Measurements from ENCODE around the gene CDKN3. TPM values are rescaled to one million over a fixed set of nuclear protein-coding genes. Genes with fewer than 3 reads are reported as not detected.
A peak's percentile ranks its signal among the peaks of the same experiment; 100 is the strongest.

CDKN3 gene, protein sequence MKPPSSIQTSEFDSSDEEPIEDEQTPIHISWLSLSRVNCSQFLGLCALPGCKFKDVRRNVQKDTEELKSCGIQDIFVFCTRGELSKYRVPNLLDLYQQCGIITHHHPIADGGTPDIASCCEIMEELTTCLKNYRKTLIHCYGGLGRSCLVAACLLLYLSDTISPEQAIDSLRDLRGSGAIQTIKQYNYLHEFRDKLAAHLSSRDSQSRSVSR
- total RNA-seq (2014; rRNA removed; shearing (Covaris generic)), result 253 and 296 TPM in 2 replicates

DNA sequence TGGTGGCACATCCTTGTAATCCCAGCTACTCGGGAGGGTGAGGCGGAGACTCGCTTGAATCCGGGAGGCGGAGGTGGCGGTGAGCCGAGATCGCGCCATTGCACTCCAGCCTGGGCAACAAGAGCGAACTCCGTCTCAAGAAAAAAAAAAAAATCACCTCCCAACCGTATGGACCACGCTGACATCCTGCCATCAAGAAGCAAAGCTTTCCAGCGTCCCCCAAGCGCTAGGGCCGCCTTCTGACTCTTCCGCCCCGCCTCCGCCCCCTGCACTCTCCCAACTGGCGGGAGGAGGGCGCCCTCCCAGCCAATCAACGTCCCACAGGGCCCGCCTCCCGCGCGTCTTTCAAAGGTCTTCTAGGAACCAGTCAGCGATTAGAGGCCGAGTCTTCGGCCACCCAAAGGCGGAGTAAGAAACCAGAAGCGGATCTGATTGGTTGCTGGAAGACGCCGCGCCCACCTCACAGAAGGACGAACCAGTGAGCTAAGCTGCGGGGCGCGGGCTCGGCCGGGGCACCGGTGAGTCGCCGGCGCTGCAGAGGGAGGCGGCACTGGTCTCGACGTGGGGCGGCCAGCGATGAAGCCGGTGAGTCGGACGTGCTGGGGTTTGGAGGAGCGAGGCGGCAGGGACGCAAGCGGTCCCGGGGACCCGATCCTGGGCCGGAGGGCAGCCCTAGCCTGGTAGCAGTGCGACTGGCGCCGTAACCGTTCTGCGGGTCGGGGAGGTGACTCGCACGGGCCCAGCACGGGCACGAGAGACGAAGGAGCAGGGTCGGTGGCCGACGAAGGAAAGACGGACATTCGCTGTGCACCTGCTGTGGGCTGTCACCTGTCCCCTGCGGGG is at the start of gene CDKN3:
TSS of gene CDKN3 (plus strand) at position 515 of the 843 bp plus-strand sequence. CDS start at position 577, 62 bp downstream.
- peak; percentile 99 for DNase-seq (ENCODE audit: low read depth)

DNA sequence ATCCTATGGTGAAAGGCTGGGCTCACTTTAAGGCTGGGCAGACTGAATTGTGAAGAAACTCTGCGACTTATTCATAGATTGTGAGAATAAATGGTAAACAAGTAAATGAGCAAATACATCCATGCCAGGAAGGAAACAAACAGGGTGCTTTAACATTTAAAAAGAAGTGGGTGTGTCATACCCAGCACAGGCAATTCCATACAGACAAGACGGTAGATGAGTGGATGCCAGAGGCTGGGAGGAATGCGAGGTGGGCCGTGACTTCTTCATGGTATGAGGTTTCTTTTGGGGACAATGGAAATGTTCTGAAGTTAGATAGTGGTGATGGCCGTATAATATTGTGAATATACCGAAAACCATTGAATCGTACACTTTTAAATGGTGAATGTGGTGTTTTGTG is 49.8 kb upstream of the CDKN3 start:
- no peak for DNase-seq (ENCODE audit: low read depth)

DNA sequence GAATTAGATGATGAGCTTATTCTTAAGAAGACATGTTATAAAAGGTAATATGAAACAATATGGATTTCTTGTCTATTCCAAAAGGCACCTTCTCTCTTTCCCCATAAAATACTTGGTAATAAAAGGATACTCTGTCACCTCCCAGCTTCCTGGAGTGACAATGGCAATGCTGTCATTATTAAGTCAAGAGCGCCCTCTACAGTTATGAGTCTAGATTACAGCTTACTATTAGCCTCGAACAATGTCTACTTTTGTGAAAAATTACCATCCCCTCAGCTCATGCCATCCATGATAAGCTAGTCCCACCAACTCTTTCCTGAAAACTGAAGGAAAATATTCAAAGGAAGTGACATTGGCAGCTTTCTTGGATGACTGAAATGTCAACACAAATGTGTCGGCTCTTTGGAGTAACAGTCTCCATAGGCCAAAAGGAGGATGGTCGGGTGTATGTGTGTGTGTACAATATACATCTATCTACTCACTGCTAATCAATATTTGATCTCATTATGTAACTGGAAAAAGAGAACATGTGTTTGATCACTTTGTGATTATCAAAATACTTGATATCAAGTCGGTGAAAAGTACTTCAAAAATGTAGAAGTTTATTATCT is 48.7 kb upstream of the CDKN3 start:
- peak; percentile 52 for DNase-seq (ENCODE audit: low read depth)

DNA sequence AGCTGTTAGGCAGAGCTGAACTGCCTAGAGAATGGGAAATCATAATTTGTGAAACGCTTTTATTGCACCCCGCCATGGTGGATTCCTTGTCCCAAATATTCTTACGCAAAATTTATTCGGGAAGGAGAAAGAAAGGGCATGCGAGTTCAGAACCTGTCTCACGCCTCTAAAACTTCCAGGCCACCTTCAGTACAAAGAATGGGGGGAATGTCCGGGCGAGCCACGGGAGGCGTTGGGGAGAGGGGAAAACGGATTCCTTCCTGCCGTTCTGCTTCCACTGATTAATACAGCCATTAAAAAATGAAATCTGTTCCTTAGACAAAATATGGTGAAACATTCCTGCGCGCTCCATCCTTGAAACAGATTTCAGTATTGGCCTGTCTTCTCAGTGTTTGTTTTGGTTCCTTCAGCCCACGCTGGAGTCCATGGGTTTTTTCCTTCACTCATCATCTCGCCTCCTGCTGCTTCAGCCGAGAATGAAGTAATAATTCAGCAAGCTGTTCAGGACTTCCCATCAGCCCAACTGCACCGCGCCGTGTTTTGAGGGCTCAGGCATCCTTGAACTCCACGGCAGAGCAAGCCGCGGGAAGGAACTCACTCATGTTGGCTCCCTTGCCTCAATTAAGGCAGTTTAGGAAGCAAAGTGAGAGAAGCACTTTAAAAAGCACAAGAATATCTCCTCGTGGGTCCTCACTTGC is 47.7 kb upstream of the CDKN3 start:
- no peak for DNase-seq (ENCODE audit: low read depth)

DNA sequence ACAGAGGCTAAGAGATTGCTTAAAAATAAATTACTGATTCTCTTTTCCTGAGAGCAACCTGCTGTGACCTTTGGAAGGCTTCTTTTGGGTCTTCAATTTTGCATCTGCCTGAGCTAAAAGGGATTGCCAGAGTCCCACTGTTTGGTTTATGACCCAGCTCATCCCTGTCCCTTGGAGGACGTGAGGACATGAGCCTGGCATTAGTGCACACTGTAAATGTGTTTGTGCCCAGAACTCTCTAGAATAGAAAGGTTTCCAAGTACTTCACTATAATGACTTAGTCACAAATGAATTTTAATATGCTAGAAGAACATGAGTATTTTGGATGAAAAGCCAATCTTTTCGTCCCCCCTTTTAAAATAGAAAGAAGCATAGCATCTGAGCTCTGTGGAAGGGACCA is 47.1 kb upstream of the CDKN3 start:
- DNase-seq (ENCODE audit: low read depth), result no peak

DNA sequence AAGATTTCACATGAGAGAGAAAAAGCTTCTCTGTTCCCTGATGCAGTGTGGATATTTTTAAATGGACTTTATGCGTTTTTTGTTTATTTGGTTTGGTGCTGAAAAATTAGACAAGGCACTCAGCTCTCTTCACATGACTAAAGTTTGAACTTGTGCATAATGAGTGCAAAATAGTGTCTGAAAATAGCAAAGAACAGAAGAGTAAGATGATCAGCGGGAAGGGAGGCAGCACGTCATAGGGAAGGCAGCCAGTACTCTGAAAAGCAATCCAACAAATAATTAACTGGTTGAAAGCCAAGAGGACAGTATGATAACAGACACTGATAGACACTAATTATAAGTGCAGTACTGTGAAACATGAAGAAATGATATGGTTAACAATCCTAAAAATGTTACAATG is 46.6 kb upstream of the CDKN3 start:
- no peak for DNase-seq (ENCODE audit: low read depth)

DNA sequence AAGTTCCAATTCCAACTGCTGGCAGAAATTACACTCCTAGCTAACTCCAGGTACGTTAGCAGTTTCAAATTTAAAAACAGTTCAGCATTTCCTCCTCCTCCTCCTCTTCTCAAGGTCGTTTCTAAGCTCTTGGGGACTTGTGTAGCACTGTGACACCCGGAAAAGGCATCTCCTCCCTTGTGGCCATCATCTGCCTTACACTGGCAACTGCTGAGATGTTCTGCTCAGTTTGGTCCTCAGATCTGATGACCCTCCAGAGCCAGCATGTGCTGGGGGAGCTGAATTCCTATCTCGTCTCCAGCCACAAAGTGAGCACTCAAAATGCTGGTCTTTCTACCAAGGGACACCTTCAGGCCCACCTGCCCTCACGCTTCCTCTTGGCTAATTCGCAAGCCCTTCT is 43.5 kb upstream of the CDKN3 start:
- no peak for DNase-seq (ENCODE audit: low read depth)

DNA sequence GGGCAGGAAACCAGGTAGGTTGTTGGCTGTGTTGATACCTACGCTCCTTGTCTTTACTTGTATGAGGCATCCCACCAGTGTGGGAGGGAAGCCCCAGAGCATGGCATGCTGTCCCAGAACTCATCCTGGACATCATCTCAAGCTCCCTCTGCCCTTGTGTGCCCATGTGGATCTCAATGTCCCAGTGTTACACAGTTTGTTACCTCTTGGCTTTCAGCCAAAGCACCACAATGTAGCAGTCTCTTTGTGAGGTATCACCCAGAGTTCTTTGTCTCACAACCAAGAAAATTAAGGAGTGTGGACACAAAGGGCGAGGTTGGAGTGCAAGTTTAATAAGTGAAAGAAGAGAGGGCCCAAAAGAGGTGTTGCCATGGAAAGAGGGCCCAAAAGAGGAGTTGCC is 43.1 kb upstream of the CDKN3 start:
- DNase-seq (ENCODE audit: low read depth), result no peak

DNA sequence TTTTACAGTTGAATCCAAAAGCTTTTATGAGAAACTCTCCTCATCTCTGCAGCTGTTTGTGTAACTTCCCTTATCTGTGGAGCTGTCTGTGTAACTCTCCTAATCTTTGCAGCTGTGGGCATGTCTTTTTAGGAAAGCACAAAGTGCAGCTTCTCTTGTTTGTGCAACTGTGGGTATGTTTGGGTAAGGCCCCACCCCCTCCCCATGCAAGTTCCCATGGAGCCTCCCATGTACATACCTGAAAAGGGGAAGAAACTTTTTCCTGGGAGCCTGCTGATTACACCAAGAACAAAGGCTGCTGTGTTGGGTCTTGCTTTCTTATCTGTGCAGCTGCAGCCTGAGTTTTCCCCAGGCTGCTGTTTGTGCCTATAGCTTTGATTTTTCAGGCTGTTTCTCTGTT is 42.7 kb upstream of the CDKN3 start:
- no peak for DNase-seq (ENCODE audit: low read depth)

DNA sequence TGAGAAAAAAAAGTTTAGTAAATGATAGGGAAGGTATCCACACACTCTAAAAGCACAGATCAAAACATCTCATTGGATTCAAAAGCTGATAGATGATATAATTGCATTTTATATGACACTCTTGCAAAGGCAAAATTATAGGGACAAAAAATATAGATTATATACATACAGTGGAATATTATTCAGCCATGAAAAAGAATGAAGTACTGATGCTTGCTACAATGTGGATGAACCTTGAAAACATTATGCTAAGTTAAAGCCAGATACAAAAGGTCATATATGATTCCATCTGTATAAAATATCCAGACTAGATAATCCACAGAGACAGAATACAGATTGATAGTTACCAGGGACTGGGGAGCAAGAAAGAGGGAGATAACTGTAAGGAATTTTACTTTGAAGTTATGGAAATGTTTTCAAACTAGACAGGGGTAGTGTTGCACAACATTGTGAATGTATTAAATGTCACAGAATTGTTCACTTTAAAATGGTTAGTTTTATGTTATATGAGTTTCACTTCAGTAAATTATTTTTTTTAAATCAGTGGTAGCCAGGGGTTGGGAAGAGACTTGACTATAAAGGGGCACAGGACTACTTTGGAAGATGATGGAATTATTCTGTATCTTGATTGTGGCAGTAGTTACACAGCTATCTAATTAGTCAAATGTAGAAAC is 41.7 kb upstream of the CDKN3 start:
- no peak for DNase-seq (ENCODE audit: low read depth)

DNA sequence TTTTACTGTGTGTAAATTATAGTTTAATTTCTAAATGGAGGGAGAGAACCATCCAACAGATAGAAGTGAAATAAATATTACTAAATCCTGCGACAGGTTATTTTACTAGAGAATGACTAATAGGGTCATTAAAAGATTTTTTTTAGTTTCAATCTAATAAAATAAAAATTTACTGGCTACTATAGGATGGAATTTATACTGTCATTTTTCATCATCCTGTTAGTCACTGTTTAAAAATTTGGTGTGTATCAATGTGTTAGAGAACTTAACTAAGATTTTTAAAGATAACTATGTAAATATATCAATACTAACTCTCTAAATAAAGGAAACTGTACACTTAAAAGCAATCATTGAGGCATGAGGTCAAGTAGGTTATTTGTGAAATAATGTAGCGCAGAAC is 41.1 kb upstream of the CDKN3 start:
- DNase-seq (ENCODE audit: low read depth), result no peak

DNA sequence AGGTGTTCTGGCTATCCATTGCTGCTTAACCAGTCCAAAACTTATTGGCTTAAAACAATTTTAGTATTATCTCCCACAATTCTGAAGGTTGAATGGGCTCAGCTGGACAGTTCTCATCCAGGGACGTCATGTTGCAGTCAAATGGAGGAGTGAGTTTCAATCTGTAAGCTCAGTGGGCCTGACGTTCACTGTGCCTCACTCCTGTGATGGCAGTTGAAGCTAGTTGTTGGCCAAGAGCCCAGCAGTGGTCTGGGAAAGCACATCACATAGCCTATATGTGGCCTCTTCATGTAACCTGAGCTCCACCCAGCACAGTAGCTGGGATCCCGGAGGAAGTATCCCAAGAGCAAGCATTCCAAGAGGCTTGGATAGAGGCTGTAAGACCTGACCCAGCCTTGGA is 40.6 kb upstream of the CDKN3 start:
- peak; percentile 76 for DNase-seq (ENCODE audit: low read depth)

DNA sequence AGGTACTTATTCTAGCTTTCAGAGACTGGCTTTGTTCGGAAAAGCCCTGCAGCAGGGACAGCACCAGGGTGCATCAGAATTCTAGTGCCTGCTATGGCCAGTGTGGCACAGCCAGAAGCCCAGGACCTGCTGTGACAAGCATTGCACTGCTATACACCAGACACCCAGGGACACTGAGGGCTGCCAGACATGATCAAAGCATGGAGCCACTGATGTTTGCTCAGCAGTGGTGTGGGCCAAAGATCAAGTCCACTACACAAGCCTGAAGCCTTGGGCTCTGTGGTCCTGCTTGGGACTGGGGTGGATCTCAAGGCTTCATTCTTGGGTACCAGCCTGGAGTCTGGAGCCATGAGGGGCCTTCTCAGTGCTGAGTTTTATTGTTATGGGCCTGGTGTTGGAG is 36.1 kb upstream of the CDKN3 start:
- DNase-seq (ENCODE audit: low read depth), result no peak

DNA sequence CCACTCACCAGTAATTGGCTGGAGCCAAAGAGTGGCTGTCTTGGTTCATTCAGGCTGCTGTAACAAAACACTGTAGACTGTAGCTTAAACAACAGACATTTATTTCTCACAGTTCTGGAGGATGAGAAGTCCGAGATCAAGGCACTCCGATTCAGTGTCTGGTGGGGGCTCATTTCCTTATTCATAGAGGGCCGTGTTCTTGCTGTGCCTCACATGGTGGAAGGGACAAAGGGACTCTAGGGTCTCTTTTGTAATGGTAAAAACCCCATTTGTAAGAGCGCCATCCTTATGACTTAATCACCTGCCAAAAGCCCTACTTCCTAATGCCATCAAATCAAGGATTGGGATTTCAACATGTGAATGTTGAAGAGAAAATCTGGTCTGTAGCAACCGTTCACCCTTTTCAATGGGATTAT is 34.7 kb upstream of the CDKN3 start:
- no peak for DNase-seq (ENCODE audit: low read depth)

DNA sequence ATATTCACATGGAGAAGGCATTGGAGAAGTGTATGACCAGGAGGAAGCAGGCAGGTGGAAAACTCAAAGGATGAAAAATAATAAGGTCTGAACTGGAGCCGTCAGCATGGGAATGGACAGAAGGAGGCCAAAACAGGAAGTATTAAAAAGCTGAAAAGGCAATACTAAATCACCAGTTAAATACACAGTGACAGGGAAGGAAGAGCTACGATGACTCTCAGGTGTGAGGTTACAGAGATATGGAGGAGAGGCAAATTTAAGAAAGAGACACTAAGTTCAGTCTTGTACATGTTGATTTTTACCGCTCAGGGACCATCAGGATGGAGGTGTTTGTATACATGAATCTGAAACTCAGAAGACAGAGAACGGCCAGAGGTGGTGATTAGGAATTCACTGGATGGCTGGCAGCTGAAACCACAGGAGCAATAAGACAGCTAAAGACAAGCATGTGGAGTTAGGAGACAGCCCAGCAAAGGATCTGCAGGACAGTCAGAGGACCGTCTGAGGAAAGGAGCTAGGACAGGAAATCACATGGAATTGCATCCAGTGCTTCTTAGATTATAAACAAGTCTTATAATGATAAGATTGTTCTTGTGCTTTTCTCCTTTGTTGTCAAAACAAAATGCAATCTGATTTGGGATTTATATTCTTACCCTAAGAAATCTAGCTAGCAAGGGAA is 33.9 kb upstream of the CDKN3 start:
- no peak for DNase-seq (ENCODE audit: low read depth)

DNA sequence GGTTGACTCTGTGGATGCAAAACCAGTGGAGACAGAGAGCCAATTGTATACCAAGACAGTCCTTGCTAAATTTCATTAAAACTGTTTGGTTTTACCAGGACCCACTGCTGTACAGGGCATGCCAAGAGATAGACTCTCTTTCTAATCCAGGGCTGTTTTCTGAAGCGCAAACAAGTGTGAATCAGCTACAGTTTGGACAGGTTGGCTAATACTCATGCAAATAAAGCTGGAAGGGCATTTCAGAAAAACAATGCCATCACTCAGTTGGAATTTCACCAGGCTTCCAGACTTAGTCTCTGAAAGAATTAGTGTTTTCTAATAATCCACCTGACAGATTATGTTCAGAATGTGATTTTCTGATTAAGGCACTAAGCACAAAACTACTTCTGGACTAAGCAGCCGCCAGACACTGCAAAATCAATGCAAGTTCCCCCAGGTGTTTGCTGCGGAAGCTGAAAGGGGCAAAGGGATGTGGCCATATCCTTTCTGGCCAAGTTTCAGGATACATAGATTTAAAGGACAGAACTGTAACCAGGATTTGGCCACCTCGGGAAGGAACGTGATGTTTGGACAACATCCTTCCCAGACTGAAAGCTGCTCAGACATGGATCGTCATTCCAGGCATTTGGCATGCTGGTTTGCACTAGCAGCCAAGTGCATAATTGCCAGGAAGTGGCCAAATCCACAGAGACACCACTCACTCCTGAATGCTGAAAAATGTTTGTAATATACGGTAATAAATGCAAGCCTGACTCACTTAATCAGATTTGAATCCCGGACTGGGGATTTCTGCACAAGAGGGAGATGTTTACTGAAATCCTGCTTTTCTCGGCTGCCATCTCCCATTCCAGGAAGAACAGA is 32.0 kb upstream of the CDKN3 start:
- peak; percentile 51 for DNase-seq (ENCODE audit: low read depth)

DNA sequence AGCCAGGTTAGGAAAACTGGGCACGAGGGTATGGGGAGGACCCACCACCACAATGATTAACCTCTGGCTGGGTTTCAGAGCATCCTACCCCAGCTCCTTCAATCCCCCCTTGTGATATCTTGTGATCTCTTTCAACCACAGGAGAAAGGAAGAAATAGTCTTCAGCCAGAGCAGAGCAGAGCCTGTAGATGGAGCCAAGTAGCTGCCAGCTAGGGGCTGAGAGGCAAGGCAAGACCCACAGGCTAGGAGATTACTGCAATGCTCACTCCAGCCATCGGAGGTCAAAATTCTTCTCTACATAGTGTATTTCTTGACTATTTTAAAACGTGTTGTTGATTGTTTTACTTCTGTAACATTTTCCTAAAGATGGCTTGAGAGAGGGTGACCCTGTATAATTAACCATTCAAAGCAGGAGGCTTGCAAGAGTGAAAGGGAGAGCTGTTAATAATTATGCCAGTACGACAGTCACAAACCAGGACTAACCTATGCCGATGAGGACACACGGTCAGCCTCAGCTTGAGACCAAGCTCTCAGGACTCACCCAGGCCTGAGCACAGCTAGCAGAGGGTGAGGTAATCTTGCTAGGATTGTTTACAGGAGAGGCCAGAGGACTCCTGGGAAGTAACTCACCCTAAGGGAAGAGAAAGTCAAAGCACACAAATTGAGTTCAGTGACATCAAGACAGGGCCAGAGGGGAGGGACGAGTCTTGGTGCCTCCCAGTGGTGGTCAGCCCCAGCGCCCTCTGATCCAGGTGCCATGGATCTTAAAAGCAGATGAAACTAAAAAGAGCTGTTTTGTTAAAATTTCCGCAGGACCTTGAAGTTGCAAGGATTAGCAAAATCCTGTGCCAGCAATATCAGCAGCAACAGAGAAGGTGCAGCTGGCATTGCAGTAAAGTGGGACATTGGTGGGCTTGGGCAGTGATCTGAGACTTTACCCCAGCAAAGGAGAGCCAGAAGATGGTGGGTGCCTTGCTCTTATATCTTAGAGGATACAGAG is 29.8 kb upstream of the CDKN3 start:
- DNase-seq (ENCODE audit: low read depth), result peak; percentile 62

DNA sequence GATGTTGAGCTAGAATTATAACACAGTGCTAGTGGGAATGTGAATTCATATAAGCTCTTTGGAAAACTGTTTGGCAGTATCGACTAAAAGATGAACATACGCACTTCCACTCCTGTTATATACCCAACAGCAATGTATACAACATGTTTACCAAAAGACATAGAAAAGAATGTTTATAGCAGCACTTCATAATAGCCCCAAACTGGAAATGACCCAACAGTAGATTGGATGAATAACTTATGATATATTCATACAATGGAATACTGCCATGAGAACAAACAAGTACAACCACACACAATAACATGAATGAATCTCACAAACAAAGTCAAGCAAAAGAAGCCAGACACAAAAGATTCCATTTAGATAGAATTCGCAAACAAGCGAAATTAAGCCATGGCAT is 28.5 kb upstream of the CDKN3 start:
- no peak for DNase-seq (ENCODE audit: low read depth)

DNA sequence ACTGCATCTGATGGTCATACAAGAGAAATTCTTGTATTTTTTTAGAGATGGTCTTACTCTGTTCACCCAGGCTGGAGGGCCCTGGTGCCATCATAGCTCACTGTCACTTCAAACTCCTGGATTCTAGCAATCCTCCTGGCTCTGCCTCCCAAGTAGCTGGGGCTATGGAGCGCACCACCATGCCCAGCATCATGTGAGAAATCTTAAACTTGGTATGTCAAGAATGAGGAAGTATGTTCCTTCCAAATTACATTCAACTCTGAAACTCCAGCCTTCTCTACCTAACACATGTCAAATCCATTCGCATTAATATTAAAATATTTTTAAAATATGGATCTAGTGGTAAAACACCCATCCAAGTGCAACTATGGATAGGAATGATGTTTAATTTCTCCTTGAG is 27.5 kb upstream of the CDKN3 start:
- DNase-seq (ENCODE audit: low read depth), result no peak
